GM19468 (cell line): ENCODE data around the gene RBMS2.
"Not testable (repeated sequence)": the region's sequence is repeated elsewhere in the genome, so short reads cannot be mapped to it uniquely, and the experiment has no call there.

Experiments
- ATAC-seq: cut with Tn5 transposase; IDR thresholded peaks from one replicate; pipeline ENCODE4 v1.9.1; 2021; ENCODE audit warnings: mild to moderate bottlenecking, moderate library complexity, moderate number of reproducible peaks; ENCODE audit not compliant: unreplicated experiment; ENCODE audit errors: extremely low read depth

RBMS2 gene

DNA sequence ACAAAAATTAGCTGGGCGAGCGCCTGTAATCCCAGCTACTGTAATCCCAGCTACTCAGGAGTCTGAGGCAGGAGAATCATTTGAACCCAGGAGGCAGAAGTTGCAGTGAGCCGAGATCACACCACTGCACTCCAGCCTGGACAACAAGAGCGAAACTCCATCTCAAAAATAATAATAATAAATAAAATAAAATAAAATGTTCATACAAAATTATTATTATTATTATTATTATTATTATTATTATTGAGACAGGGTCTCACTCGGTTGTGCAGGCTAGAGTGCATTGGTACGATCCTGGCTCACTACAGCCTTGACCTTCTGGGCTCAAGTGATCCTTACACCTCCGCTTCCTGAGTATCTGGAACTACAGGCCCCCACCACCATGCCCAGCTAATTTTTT, 55.6 kb downstream of the RBMS2 start:
- ATAC-seq = not testable (repeated sequence)

DNA sequence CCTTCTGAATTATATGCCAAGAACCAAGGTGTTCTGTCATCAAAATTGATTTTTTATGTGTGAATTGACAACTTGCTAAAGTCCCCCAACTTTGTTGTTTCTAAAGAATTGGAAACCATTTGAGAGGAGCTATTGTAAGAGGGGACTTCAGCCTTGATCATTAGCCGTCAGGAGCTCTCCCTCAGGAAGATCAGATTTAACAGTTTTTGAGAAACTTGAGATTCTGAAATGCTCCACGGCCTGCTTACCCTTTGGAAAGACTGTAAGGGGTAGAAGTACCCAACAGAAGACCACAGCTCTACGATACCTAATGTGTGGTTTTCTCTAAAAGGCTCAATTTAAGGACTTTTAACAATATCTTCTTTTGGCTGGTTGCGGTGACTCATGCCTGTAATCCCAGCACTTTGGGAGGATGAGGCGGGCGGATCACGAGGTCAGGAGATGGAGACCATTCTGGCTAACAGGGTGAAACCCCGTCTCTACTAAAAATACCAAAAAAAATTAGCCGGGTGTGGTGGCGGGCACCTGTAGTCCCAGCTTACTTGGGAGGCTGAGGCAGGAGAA, 57.4 kb downstream of the RBMS2 start:
- no peak for ATAC-seq

DNA sequence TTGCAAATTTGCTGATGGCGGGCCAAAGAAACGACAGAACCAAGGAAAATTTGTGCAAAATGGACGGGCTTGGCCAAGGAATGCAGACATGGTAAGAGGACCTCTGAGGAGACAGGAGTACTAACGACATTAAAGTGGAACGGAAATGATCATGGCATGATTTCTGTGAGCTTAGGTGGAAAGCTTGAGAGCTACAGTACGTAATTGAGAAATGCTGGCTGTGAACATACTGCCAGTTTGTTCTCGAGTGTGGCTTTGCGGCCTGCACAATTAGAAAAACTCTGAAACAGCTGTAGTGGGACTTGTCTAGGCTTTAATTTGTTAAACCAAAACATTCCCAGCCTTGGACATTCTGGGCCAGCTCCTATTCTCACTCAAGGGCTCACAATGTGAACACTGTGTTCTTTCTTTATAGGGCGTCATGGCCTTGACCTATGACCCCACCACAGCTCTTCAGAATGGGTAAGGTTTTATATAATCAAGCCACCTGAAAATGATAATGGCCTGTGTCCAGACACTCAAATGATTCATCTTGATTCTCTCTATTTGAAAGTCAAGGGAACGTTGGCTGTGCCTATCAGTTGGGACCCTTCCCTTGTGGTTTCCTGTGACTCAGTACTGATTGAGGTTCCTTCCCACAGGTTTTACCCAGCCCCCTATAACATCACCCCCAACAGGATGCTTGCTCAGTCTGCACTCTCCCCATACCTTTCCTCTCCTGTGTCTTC, 60.0 kb downstream of the RBMS2 start:
- no peak for ATAC-seq

DNA sequence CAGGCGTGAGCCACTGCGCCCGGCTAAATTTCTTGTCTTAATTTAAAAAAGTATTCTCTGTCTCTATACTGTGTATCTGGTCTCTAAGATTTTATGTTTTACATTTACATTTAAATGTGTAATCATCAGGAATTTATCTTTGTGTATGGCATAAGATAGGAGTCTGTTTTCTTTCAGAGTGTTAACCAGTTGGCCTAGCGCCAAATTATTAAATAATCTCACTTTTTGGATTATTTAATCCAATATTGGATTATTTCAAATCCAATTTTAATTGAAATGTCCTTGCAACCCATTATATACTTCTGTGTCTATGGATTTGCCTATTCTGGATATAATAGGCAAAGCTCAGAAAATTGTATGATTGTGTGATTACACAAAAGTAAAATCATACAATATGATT, 63.5 kb downstream of the RBMS2 start:
- no peak for ATAC-seq

DNA sequence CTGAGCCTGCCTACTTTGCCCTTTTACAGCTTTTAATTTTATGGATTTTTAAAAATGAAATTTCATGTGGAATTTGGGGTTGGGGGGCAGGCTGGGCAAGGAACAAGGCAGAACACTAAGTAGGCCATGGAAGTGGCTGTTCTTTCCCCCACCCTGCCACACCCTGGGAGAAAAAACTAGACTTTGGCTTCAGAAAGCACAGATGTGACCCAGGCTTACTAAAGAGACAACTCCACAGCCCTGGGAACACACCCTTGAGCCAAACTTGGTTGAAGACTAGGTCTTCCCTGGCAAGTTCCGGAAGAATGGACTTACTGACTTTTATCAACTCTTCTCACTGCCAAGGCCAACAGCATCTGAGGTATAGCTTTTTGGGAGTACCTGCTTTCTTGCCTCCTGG, 68.2 kb downstream of the RBMS2 start:
- no peak for ATAC-seq

DNA sequence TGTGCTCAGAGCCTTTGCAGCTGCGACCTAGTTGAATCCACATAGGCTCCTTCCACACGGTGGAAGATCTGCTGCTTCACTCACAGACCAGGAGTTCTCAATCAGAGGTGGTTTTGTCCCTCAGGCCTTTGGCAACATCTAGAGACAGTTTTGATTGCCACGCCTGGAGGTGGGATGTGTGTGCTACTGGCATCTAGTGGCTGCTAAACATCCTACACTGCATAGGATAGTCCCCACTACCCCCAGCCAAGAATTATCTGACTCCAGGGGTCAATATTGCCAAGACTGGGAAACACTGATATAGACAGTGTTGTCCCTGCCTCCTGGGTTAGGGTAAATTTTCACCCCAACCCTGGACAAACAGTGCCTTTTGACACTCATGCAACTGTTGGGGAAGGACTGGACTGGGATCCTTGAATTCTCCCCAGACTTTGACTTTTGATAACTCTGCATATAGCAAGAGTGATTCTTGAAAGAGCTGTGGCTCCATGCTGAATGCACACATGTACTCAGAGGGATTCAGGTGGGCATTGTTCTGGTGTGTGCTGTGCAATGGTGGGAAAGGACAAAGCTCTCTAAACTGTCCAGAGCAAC, 68.7 kb downstream of the RBMS2 start:
- no peak for ATAC-seq

DNA sequence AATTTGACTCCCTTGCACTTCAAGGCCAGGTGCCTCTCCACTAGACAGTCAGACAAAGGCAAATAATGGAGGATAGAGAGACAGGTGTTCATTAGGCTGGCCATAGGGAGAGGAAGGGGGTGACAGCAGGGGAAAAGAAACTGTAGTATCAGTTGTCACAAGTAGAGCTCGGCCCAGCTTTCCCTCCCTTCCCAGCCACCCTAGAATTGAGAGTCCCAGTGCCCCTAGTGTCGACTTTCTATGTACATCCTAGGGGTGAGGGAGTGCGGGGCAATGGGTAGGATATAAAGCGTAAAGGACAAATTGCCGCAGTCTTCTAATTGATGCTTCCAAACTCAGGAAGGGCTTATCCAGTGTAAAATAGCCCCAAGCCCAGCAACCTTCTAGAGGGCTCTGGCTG, 69.5 kb downstream of the RBMS2 start:
- ATAC-seq = no peak

DNA sequence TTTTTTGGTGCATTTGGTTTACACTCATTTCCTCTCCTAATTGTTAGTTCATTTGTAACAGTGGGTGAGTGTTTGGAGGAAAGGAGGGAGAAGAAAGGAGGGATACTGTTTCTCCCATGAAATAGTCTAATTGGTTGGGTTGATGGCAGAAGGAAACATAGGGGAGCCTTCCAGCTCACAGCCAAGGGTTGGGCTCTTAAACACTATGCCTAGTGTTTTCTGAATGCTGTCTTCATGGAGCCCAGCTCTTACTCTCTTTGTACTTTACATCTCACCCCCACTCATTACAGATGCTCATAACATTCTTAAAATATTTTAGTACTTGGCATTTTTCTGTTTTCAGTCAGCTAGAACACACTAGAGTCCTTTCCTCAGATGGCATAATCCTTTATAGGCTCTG, 70.3 kb downstream of the RBMS2 start:
- no peak for ATAC-seq

DNA sequence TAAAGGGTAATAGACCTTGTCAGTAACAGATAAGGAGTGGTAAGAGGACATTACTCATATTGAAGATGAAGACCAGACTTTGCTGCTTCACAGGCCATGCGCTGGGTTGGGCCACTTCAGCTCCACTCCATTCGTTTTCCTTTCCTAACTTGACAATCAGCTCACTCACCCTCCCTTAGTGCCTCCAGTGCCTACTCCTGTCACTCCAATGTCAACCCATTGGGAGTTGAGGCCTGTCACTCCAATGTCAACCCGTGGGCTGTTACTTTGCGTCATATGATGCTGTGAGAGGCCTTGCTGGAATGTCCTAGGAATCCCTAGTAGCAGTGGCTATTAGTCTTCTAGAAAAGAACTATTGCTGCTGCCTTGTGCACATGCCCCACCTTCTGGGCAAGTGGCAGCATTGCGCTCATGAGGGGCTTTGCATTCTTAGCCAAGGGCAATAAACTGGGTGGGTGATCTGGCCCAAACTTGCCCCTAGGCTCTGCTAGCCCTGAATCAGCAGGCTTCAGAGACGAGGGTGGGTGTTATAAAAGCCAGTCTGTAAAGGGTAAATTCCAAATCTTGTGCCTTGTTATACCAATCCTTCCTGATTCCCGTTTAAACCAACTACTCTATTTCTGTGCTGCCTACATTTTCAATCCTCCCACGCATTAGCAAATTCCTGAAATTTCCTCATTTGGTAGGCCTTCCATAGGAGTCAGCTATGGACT, 72.4 kb downstream of the RBMS2 start:
- ATAC-seq = no peak

DNA sequence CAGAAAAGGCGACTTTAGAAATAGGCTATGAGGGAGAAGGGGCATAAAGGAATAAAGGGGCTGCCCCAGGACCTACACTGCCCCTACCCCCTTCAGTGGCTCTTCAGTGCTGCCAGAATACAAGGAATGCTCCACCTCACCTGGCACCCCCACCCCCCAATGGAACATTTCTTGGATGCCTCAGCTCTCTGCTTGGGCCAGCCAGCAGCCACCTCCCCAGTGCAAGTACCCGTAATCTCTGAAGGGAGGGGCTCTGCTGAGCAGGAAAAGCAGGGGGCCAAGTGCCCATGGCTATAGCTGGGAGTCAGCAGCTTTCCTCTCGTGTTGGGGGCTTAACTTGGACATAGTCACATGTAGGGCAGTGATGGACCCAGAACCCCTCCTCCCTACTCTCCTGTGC, 75.2 kb downstream of the RBMS2 start:
- ATAC-seq = no peak

DNA sequence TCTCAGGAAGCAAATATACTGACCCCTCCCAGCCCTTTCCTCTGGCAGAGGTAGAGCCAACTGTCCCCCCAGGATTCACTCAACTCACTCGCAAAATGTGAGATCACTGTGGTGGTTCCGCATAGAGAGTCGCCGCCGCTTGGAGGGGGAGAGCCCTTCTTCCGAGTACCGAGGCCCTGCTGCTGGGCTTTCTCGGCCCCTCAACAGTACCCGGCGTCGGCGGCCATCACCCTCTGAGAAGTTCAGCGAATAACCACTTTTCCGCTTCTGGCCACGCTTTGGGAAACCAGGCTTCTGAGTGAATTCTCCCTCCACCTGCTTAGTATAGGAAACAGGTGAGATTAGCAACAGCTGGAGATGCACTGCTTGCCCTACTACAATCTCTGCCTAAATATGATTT, 77.4 kb downstream of the RBMS2 start:
- no peak for ATAC-seq

DNA sequence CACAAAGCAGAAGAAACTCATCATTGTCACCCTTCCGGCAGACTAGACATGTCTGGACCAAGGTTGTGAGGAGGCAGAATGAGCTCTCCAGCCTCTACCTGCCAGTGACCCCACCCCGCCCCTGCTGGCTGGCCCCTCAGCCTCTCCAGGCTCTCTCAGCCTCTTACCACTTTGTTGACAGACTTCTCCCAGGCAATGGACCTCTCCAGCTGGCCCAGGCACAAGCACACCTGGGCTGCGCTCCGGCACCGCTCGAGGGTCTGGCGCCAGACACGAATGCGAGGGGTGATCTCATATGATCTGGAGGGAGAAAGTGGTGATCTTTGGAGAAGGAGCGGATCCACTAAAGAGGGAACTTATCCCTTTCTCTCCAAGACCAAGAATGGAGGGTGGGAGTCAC, 78.2 kb downstream of the RBMS2 start:
- ATAC-seq = no peak

DNA sequence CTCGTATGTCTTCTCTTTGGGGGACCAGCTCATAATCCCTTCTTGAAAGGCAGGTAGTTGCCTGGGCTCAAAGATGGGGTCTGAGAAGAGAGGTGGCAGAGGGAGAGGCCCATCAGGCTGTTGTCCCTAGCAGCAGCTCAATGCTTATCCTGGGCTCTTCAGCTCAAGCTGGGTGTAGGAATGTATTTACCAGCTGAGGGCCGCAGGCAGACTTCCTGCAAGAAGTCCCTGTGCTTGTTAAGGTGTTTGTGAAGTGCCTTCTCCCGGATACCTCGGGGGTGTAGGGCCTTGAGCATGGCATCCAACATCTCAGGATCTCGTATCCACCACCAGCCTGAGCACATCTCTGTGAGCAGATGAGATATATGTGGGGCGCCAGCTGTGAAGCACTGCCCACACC, 79.1 kb downstream of the RBMS2 start:
- ATAC-seq = no peak

DNA sequence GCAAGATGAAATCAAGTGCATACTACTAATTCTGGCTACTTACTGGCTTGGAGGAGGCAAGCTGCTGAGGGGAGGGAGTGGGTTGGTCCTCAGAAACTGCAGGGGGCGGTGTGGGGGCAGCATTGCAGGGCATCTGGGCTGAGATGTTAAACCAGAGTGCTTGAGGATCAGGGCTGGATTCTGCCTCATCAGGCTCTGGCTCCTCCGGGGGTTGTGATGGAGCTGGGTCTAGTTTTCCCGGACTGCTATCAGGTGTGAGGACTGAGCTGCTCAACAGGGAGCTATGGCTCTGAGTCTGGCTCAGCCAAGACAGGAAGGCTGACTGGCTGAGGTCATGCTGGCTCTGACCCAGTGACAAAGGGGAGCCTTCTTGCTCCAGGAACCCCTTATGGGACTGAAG, 79.9 kb downstream of the RBMS2 start:
- ATAC-seq = no peak

DNA sequence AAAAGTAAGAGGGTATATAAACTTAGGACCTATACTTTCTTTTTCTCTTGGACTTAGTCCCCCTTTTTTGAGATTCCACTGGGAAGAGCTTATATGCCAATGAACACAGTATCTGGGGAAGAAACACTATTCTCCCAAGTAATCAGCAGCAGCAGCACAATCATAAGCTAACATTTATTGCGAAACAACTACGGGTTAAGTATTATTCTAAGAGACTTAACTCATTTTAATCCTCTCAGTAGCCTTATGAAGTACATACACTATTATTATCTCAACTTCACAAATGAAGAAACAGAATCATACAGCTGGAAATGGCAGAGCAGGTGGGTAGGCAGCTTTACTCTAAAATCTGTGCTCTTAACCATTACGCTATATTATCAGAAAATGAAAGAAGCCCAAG, 80.6 kb downstream of the RBMS2 start:
- no peak for ATAC-seq

DNA sequence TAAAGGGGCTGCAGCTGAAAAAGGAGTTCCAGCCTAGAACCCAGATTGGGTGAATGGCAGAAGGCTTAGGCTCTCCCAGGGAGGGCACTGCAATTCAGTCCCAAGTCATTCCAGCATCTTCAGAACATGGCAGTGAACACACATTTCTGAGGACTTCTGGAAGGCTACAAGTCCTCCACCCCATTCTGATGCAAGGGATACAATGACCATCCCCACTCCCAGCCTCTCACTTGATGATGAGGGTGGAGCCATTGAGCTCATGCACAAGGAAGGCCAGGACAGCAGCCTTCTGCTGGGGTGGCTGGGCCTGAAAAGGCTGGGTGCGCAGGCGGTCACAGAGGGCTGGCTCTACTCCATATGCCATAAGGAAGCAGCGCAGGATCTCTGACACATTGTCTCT, 82.7 kb downstream of the RBMS2 start:
- ATAC-seq = no peak

DNA sequence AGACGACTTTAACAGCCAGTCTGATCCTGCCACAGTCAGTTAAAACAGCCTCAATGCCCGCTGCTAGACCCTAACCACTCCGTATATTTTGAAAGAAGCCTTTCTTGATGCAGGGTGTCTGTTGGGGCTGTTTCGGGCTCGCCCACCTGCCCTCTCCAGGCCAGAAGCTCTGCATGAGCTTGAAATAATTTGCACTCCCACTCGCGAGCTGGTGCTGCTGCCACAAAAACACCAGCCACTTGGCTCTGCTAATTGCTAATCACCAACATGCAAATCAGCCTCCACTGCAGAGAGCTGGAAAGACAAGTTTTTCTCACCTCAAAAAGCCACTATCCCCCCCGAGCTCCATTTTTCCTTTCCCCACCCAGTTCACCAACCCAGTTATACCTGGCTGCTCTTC, 93.0 kb downstream of the RBMS2 start:
- ATAC-seq = no peak

DNA sequence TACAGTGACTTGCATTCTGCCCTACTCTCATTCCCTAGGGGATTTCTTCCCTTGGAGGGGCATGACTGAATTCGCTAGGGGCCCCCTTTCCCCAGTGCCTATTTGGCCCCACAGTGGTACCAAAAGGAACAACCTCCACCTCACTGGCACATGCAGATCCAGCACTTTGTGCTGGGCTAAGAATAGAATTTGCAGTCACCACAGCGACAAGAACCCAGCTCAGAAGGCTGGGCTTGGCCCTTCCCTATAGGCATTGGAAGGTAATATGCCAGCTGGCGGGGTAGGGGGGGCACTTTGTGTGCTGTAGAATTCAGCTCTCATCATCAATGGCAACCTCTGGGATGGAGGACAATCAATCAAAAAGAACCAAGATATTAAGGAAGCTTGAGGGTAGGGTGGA, 94.6 kb downstream of the RBMS2 start:
- no peak for ATAC-seq

DNA sequence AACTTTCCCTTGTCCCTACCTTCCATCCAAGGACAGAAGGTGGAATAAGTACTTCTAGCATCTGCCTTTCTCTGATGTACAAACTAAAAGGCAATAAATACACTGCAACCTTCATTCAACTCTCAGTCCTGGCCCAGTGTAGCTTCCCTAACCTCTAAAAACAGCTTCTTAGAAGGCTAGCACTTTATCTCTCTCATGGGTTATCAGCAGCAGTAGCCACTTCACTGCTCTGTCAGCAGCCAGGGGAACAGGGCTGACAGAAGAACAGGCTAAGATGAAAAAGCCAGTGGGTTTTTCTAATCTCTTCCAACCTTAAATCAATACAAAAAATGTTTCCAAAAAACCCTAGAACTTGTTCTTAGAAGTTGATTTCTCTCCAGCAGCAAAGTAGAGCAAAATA, 95.3 kb downstream of the RBMS2 start:
- no peak for ATAC-seq

DNA sequence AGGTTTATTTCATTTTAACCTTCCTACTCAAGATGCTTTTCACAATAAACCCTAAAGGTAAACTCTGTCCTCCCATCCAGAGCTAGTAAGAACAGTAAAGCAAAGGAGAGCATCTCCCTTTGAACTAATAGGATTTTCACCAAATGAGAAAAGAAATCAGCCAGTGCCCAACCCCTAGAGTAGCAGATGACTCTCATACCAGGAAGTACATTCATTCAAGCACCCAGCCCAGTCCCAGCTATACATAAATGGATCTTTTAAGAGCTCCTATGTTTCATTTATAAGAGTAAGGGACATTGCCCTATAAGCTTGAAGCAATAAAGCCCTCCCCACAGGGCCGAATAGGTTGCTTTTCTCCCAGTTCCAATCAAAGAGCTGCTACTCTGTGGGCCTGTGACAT, 100.9 kb downstream of the RBMS2 start:
- no peak for ATAC-seq

DNA sequence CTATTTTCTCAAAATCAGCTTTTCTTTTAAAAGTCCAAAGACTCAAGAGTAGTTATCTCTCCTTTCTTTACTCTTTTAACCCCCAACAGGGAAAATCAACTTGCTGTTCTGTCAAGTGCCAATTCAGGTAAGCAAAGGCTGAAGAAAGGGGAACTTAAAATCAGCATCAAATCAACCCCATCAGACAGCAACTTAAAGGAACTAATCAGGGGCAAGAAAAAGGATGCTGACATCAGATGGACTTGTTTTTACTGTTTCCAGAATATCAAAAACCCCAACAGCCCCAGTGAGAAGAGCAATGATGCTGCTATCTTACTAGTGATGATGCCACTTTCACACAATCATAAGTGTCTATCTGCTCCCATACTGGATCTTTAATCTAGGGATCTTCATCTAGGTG, 105.1 kb downstream of the RBMS2 start:
- ATAC-seq = no peak
